Motor neuron (in vitro differentiated cells): ENCODE measurements around the gene PRDM16. TPM values are rescaled to one million over a fixed set of nuclear protein-coding genes. Genes with fewer than 3 reads are reported as not detected.
A peak's percentile ranks its signal among the peaks of the same experiment; 100 is the strongest.
"Not testable (repeated sequence)": the region's sequence is repeated elsewhere in the genome, so short reads cannot be mapped to it uniquely, and the experiment has no call there.

Experiments used
- ATAC-seq, 8 experiments: fragments of 200-7000 bp; cut with Tn5 transposase; replicated peaks in 6 of 8; 2 replicates each; pipeline ENCODE4 v1.8.0; 2021; ENCODE audit warnings: mild to moderate bottlenecking in 8 of 8, moderate library complexity in 8 of 8
- H3K27ac ChIP-seq, 2 donors: fragments of 250-450 bp; sonication (Bioruptor Pico); 2 replicates each; pipeline ENCODE4 v1.9.0; 2021; ENCODE audit warnings: antibody characterized with exemption in 2 of 2, mild to moderate bottlenecking in 2 of 2, moderate library complexity in 1 of 2
- H3K4me1 ChIP-seq, 2 donors: fragments of 250-450 bp; sonication (Bioruptor Pico); replicated peaks in 1 of 2; 2 replicates each; pipeline ENCODE4 v1.6.1; 2021; ENCODE audit warnings: antibody characterized with exemption in 2 of 2, mild to moderate bottlenecking in 2 of 2, moderate library complexity in 1 of 2
- H3K4me3 ChIP-seq, 5 donors: fragments of 250-450 bp; sonication (Bioruptor Pico); 2 replicates each; pipeline ENCODE4 v1.9.0; 2021; ENCODE audit warnings: antibody characterized with exemption in 5 of 5, mild to moderate bottlenecking in 5 of 5, moderate library complexity in 4 of 5
- WGBS, 10 experiments: fragments of 450-650 bp; shearing (Covaris generic); methylation state at CpG; one replicate each; pipeline ENCODE4 v1.0.0; 2022; 5-methylcytosine and 5-hydroxymethylcytosine counted together
- in situ Hi-C, 9 experiments: fragments of 400-800 bp; cut with MboI; loops; one replicate each; pipeline ENCODE4 v1.15.0; 2021; ENCODE audit warnings: low sequenced_read_pairs in 9 of 9, low pct_unique_long_range_greater_than_20kb in 2 of 9; ENCODE audit not compliant: unreplicated experiment in 9 of 9
- total RNA-seq, 8 experiments: library from RNA; unstranded; fragments of 300-600 nt; gene quantifications; 2 replicates each; pipeline versions ENCODE4 v1.2.3 to v1.2.4, GENCODE V29; 2022

Gene PRDM16
- total RNA-seq, 8 experiments from 2014 or later, result 0.18 to 2.9 (median 0.42) TPM

DNA sequence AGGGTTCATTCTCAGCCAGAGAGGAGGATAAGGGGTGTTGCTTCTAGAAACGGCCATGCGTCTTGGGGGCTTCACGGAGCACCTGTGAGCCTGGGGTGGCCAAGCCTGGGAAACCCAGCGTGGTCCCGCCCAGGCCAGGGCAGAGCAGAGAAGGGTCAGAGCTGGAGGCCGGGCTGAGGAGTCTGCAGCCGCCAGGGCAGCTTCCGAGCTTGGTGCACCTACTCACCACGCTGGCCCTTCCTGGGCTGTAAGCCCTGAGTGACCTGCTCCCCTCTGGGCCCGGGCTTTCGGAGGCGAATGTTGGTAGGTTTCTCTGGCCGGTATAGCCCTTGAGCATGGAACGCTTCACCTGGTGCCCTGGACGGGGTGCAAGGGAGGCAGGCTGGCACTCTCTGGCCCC is 215.7 kb downstream of the PRDM16 start:
- WGBS, 10 experiments, result 32 to 80% (median 69%) methylated on average over 2 to 10 of the region's 15 CpGs; no CpG with 5 or more reads in 4 of the 10 experiments
- no peak for ATAC-seq
- Histone ChIP-seq H3K4me1 (peaks cover 0 to 7% of the 10 kb centered on the region in 2 donors), H3K27ac (no peak overlapping the region), H3K4me3 (no peak overlapping the region)
- in situ Hi-C loops, result no loop called here

GRCh38 chr1:3285106-3285740 is 216.2 kb downstream of the PRDM16 start:
- WGBS, 10 experiments, result 46 to 60% (median 54%) methylated on average over 8 to 17 of the region's 19 CpGs; no CpG with 5 or more reads in 7 of the 10 experiments
- ATAC-seq, result no peak
- Histone ChIP-seq H3K4me3 (no peak overlapping the region), H3K27ac (no peak overlapping the region), H3K4me1 (peaks cover 0 to 7% of the 10 kb centered on the region in 2 donors)
- in situ Hi-C loops, result no loop called here

GRCh38 chr1:3287095-3287494 is 218.1 kb downstream of the PRDM16 start:
- WGBS, 10 experiments, result 78 to 100% (median 84%) methylated on average over 1 to 12 of the region's 33 CpGs; no CpG with 5 or more reads in 6 of the 10 experiments
- in situ Hi-C loops, H3K4me1 ChIP-seq, ATAC-seq, H3K27ac ChIP-seq, H3K4me3 ChIP-seq: not testable (repeated sequence)

GRCh38 chr1:3287656-3288160 is 218.7 kb downstream of the PRDM16 start:
- in situ Hi-C loops, result no loop called here
- Histone ChIP-seq H3K4me1 (peaks cover 0 to 7% of the 10 kb centered on the region in 2 donors), H3K27ac (no peak overlapping the region), H3K4me3 (no peak overlapping the region)
- no peak for ATAC-seq
- 70 to 100% (median 83%) methylated on average over 2 to 8 of the region's 25 CpGs; no CpG with 5 or more reads in 7 of the 10 experiments for WGBS, 10 experiments

GRCh38 chr1:3289502-3289901 is 220.5 kb downstream of the PRDM16 start:
- no peak overlapping the region for H3K27ac ChIP-seq
- in situ Hi-C loops, result no loop called here
- no peak for ATAC-seq
- no peak overlapping the region for H3K4me3 ChIP-seq
- 58 to 83% (median 61%) methylated on average over 2 to 7 of the region's 12 CpGs; no CpG with 5 or more reads in 6 of the 10 experiments for WGBS, 10 experiments
- peaks cover 0 to 7% of the 10 kb centered on the region in 2 donors for H3K4me1 ChIP-seq

DNA sequence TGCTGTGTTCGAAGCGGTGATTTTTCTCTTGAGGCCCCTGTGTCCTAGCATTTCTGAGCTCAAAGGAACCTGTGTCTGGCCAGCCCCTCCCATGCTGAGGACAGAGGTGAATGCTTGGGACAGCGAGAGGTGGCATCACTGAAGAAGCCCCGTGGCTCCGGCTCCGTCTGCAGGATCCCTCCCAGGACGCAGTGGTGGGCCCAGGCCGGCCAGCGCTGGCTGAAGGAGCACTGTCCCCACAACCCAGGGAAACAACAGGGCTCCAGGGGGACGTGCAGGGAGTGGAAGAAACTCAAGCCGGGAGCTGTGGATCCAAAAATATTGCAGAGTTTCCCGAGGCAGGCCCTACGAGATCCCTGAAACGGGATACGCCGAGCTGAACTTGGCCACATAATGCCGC is 221.4 kb downstream of the PRDM16 start:
- no peak overlapping the region for H3K27ac ChIP-seq
- in situ Hi-C loops, result no loop called here
- peaks cover 0 to 7% of the 10 kb centered on the region in 2 donors for H3K4me1 ChIP-seq

GRCh38 chr1:3290915-3291314 is 221.9 kb downstream of the PRDM16 start:
- 40 to 100% (median 72%) methylated on average over 1 to 10 of the region's 15 CpGs; no CpG with 5 or more reads in 4 of the 10 experiments for WGBS, 10 experiments
- no peak overlapping the region for H3K27ac ChIP-seq
- in situ Hi-C loops, result no loop called here
- peaks cover 0 to 3% of the 10 kb centered on the region in 2 donors for H3K4me1 ChIP-seq
- H3K4me3 ChIP-seq, result no peak overlapping the region
- ATAC-seq, result no peak

More for the DNA sequence above, 221.4 kb downstream of the PRDM16 start:
- 50 to 93% (median 66%) methylated on average over 2 to 17 of the region's 17 CpGs; no CpG with 5 or more reads in 4 of the 10 experiments for WGBS, 10 experiments
- no peak for ATAC-seq
- no peak overlapping the region for H3K4me3 ChIP-seq

GRCh38 chr1:3292051-3292722 is 223.2 kb downstream of the PRDM16 start:
- ATAC-seq, result no peak
- Histone ChIP-seq H3K4me1 (no peaks in the 10 kb centered on the region), H3K4me3 (no peak overlapping the region), H3K27ac (no peak overlapping the region)
- in situ Hi-C loops, result no loop called here
- 57 to 100% (median 81%) methylated on average over 1 to 18 of the region's 33 CpGs; no CpG with 5 or more reads in 4 of the 10 experiments for WGBS, 10 experiments

- in situ Hi-C loops, result no loop called here
- H3K4me1 ChIP-seq, result no peaks in the 10 kb centered on the region
- no peak overlapping the region for H3K4me3 ChIP-seq
- 55 to 90% (median 70%) methylated on average over 5 to 23 of the region's 26 CpGs; no CpG with 5 or more reads in 2 of the 10 experiments for WGBS, 10 experiments
- H3K27ac ChIP-seq, result no peak overlapping the region
- peak in 1 of 8 experiments; percentile 44 for ATAC-seq
Observed at GRCh38 chr1:3292868-3293562, 224.0 kb downstream of the PRDM16 start.

GRCh38 chr1:3293563-3294080 is 224.6 kb downstream of the PRDM16 start:
- ATAC-seq, result peak in 3 of 8 experiments; percentile 51 to 85 (median 60)
- Histone ChIP-seq H3K27ac (no peak overlapping the region), H3K4me1 (no peaks in the 10 kb centered on the region), H3K4me3 (no peak overlapping the region)
- in situ Hi-C loops, result no loop called here
- WGBS, 10 experiments, result 39 to 100% (median 63%) methylated on average over 1 to 15 of the region's 23 CpGs; no CpG with 5 or more reads in 2 of the 10 experiments

DNA sequence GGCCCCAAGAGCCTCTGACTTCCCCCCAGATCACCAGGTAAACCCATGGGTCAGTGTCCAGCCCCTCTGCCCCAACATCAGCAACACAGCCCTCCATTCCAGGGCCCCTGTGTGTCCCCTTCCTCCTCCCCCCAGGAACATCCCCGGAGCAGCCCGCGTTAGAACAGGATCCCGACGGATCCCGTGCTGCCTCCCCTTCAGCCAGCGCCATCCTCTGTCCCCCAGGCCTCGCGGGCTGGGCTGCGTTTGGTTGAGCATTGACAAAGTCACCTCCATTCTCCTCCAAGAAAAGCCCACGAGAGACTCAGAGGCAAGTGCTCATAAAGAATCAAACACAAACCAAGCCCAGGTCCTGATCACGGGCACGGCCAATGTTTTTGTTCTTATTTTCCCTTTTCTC is 225.4 kb downstream of the PRDM16 start:
- WGBS, 10 experiments, result 40 to 77% (median 61%) methylated on average over 3 to 10 of the region's 13 CpGs; no CpG with 5 or more reads in 6 of the 10 experiments
- in situ Hi-C loops, result no loop called here
- no peak overlapping the region for H3K27ac ChIP-seq
- H3K4me1 ChIP-seq, result no peaks in the 10 kb centered on the region
- ATAC-seq, result no peak
- no peak overlapping the region for H3K4me3 ChIP-seq

DNA sequence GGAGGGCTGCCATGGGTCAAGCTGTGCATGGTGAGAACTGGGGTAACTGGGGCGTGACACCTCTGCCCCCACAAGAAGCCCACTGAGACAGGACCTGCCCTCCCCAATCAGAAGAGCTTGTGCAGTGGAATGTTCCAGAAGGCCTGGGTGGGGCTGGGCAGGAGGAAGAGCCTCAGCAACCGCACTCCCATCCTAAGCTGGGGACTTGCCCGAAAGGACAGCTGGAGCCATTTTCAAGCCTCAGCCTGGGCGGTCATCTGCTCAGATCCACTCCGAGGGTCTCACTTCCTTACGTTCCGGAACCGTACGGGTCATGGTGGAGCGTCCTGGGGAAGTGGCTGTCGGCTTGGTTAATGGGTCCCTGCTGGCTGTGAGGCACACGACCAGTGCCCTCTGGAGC is 226.8 kb downstream of the PRDM16 start:
- no peak overlapping the region for H3K4me3 ChIP-seq
- in situ Hi-C loops, result no loop called here
- no peak overlapping the region for H3K27ac ChIP-seq
- 0 to 93% (median 61%) methylated on average over 1 to 9 of the region's 12 CpGs; no CpG with 5 or more reads in 3 of the 10 experiments for WGBS, 10 experiments
- no peak for ATAC-seq
- H3K4me1 ChIP-seq, result no peaks in the 10 kb centered on the region

DNA sequence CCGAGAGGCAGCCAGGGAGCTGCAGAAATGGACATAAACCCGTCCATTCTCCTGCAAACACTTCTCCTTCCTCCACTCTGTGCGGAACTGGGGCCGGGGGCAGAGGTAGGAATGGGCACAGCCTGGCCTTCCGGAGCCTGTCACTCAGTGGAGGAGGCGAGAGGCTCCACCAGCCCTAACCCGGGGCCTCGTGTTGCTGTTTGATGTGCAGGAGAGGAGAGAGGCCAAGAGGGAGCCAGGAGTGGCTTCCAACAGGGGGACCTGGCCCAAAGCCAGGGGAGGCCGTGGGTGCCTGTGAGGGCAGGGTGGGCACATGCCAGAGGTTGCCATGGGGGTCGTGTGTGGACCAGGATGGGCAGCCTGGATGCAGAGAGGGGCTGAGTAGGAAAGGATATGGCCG is 227.3 kb downstream of the PRDM16 start:
- Histone ChIP-seq H3K4me3 (no peak overlapping the region), H3K4me1 (no peaks in the 10 kb centered on the region), H3K27ac (no peak overlapping the region)
- in situ Hi-C loops, result no loop called here
- no peak for ATAC-seq
- 0 to 46% (median 24%) methylated on average over 1 to 4 of the region's 11 CpGs; no CpG with 5 or more reads in 4 of the 10 experiments for WGBS, 10 experiments
